GM10266 (cell line): ENCODE results near the gene ARHGAP15.

Experiments
- DNase-seq: peaks from one replicate; pipeline ENCODE4 v3.0.0; 2012; ENCODE audit errors: extremely low spot score
- TF ChIP-seq, protein P1 (sequence below): IDR thresholded peaks from 2 replicates; pipeline ENCODE4 v1.5.1; 2012; ENCODE audit warnings: mild to moderate bottlenecking, low read depth; ENCODE audit not compliant: control insufficient read depth, insufficient read depth; ENCODE audit errors: missing control alignments

Gene ARHGAP15

DNA sequence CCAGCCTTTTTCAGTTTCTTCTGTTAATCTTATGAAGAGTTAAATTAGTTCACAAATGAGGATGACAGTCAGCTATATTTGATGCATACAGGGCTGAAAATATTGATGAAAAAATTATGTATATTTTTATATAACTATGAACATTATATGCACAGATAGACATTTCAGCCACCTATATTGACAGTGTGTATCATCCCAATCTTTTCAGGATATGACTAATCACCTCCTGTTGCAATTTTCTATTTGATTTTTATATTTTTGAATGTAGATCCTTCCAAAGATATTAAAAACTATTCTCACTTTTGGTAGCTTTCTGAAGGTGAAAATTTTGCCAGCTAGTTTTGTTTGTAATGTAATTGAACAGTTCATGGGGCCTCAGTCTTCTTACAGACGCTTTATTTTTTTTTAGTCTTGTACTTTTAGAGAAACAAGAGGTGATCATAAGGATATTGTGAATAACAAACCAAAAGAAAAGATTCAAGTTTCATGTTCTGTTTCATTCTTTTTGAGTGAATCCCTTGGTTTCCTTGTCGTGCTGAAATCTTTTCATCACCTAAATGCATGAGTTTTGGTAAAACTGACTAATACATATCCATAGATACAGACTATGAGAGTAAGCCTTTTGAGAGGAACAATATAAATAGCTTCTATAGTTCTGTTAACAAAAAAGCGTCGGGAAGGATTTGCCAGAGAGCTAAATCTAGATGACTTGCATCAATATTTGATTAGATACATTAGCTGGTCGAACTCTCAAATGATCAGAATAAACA lies 123.1 kb downstream of the ARHGAP15 start:
- DNase-seq: no peak
- TF ChIP-seq, protein P1, sequence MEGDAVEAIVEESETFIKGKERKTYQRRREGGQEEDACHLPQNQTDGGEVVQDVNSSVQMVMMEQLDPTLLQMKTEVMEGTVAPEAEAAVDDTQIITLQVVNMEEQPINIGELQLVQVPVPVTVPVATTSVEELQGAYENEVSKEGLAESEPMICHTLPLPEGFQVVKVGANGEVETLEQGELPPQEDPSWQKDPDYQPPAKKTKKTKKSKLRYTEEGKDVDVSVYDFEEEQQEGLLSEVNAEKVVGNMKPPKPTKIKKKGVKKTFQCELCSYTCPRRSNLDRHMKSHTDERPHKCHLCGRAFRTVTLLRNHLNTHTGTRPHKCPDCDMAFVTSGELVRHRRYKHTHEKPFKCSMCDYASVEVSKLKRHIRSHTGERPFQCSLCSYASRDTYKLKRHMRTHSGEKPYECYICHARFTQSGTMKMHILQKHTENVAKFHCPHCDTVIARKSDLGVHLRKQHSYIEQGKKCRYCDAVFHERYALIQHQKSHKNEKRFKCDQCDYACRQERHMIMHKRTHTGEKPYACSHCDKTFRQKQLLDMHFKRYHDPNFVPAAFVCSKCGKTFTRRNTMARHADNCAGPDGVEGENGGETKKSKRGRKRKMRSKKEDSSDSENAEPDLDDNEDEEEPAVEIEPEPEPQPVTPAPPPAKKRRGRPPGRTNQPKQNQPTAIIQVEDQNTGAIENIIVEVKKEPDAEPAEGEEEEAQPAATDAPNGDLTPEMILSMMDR: no peak

DNA sequence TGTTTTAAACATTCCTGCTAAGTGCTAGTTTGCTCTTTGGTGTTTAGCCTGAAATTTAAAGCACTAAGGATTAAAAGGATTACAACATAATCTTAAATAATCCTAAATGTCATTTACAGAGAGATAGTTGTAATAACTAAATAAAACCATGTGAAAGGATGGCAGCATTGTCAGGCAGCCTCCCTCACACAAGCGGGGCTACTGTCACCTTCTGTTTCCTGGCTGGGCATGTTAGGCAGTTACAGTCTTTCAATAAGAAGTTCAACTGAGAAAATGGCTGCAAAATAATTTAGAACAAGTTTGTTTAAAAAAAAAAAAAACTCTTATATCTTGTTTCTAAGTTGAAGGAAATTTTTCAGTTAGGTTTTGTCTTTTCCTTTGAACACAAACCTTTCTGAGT lies 124.9 kb downstream of the ARHGAP15 start:
- DNase-seq: no peak
- TF ChIP-seq, protein P1: no peak

DNA sequence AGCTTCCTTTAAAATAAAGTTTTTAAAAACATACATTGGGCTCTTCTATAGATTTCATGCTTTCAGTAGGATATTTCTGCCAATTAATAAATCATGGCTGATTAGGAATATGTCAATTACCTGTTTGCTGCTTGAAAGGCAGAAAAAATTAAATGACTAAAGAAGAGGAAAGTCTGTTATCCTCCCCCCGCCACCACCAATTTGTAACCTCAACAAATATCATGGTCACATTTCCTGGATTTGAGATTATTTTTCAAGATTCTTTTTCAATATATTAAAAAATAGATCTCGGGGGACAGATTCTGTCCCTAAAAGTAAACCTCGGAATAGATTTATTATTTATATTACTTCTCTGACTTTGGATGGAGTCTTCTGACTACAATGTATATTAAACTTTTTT lies 125.9 kb downstream of the ARHGAP15 start:
- no peak for DNase-seq
- TF ChIP-seq, protein P1: no peak

DNA sequence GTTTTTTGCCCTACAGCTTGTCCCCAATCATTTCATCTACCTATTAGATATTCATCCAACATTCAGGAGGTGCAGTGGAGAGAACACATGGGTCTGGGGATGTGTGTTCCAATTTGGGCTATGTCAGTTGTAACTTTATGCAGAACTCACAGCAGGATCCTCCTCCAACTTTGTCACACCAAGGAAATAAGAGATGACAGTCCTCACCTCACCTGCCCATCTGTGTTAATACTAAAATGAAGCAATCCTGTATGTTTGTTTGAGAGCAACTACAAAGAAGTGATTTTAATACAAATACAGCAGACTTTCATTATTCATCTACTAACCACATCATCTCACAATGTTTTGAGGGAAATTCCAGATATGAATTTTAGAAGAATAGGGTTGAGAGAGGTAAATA lies 126.7 kb downstream of the ARHGAP15 start:
- no peak for DNase-seq
- TF ChIP-seq, protein P1: no peak

DNA sequence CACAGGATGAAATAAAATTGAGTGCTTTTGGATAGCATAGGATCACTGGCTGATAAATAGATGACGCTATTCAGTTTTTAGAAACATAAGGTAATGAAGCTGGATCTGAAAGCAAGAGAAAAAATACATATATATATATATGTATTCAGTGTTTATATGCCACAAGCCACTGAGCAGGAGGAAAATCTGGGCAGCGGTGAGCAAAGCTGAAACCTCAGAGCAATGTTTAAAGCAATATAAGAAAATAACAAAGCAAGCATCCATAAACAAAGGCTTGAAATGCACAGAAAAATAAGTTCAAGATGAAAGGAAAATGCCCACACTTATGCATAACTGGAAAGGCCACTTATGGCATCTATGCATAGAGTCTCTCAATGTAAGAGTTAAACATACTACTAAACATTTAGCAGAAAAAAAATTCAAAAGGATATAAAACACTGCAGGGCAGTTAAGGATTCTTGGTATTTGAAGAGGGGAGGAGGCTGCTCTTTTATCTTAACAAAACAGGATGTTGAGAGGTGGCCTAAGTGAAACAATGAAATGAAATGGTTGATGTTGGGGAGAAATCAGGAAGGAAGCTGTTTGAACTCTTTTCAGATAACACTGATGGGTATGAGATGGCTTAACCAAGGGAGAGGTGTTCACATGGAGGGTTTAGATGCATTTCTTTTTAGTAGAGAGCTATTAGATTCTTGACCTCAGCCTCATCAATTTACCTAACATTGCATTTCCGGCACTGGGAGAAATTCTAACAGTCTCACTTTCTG lies 129.1 kb downstream of the ARHGAP15 start:
- TF ChIP-seq, protein P1: no peak
- DNase-seq: no peak

DNA sequence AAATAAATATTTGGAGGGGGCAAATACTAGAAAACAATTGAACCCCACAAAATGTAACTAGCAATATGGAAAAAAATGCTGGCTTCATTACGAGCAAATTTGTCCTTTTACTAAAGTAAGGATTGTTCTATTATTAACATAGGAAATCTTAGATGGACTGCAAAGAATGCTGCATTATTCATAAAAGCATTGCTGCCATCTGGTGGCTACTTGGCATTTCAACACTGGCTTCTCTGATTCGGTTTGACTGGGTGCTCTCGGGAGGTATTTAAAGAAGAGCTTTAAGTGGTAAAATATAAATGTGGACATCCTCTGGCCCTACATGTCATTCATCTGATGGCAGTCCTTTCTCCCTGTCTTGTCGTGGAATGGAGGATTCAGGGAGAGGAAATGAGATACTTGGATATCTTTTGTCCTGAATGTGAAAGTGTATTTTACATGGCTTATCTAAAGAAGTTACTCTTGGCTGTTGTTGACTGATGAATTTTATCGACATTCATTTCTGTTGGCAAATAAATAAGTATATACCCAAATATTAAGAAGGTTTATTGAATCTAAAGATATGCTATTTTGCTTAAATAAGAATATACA lies 130.2 kb downstream of the ARHGAP15 start:
- DNase-seq: peak; percentile 21
- TF ChIP-seq, protein P1: peak; percentile 74
